ENCODE measurements around the gene DYNC2H1. TPM values are rescaled to one million over a fixed set of nuclear protein-coding genes. Genes with fewer than 3 reads are reported as not detected.

The DYNC2H1 gene
- total and polyA plus RNA-seq, 2 donors (not counting 1 experiment from before 2014, with no cell fraction given): 20.1 to 65.9 TPM

- H3K79me2 ChIP-seq (ENCODE audit: control insufficient read depth, insufficient read depth, low read length): no peaks in the 10 kb centered on the region
- TF ChIP-seq EZH2 (IDR thresholded peaks at IDR 0.05; ENCODE audit: low read length, missing control alignments): no peak
- no peak for TF ChIP-seq CTCF (conservative IDR thresholded peaks at IDR 0.05 in 1 of 2, IDR thresholded peaks at IDR 0.05 in 1 of 2; ENCODE audit: low read depth in 1 of 2, low read length in 2 of 2)
Observed at GRCh38 chr11:103488579-103488978, 379.4 kb downstream of the DYNC2H1 start.

GRCh38 chr11:103491777-103492176 lies 382.6 kb downstream of the DYNC2H1 start:
- Histone ChIP-seq H3K4me1 (ENCODE audit: control insufficient read depth, extremely low read depth, insufficient read depth, low read length) (no peaks in the 10 kb centered on the region), H3K4me2 (ENCODE audit: extremely low read depth, insufficient read depth, low read length) (no peak overlapping the region), H3K27me3 (ENCODE audit: control insufficient read depth, insufficient read depth, low read length) (no peaks in the 10 kb centered on the region), H4K20me1 (ENCODE audit: control insufficient read depth, extremely low read depth, insufficient read depth, low read length) (no peaks in the 10 kb centered on the region), H3K4me3 (replicated peaks in 1 of 4; ENCODE audit: control extremely low read depth in 1 of 4, insufficient read depth in 1 of 4, low read depth in 3 of 4, low read length in 4 of 4) (no peak overlapping the region), H3K36me3 (ENCODE audit: control insufficient read depth, insufficient read depth, low read length) (no peaks in the 10 kb centered on the region), H3K9me3 (ENCODE audit: control insufficient read depth, insufficient read depth, low read depth, low read length) (no peaks in the 10 kb centered on the region), H3K79me2 (ENCODE audit: control insufficient read depth, insufficient read depth, low read length) (no peaks in the 10 kb centered on the region), H2AFZ (ENCODE audit: low read length) (no peak overlapping the region), H3K9ac (ENCODE audit: insufficient read depth, low read length) (no peak overlapping the region), H3K27ac (ENCODE audit: insufficient read depth, low read length) (no peak overlapping the region)
- TF ChIP-seq CTCF (conservative IDR thresholded peaks at IDR 0.05 in 1 of 2, IDR thresholded peaks at IDR 0.05 in 1 of 2; ENCODE audit: low read depth in 1 of 2, low read length in 2 of 2) (no peak), EZH2 (IDR thresholded peaks at IDR 0.05; ENCODE audit: low read length, missing control alignments) (no peak)
- DNase-seq (ENCODE audit: low read depth in 2 of 2): no peak

More at GRCh38 chr11:103488579-103488978, 379.4 kb downstream of the DYNC2H1 start:
- Histone ChIP-seq H3K4me2 (ENCODE audit: extremely low read depth, insufficient read depth, low read length) (no peak overlapping the region), H3K4me3 (replicated peaks in 1 of 4; ENCODE audit: control extremely low read depth in 1 of 4, insufficient read depth in 1 of 4, low read depth in 3 of 4, low read length in 4 of 4) (no peak overlapping the region), H3K4me1 (ENCODE audit: control insufficient read depth, extremely low read depth, insufficient read depth, low read length) (no peaks in the 10 kb centered on the region), H3K27me3 (ENCODE audit: control insufficient read depth, insufficient read depth, low read length) (no peaks in the 10 kb centered on the region), H3K27ac (ENCODE audit: insufficient read depth, low read length) (no peak overlapping the region), H3K9me3 (ENCODE audit: control insufficient read depth, insufficient read depth, low read depth, low read length) (no peaks in the 10 kb centered on the region), H2AFZ (ENCODE audit: low read length) (no peak overlapping the region), H3K36me3 (ENCODE audit: control insufficient read depth, insufficient read depth, low read length) (no peaks in the 10 kb centered on the region), H4K20me1 (ENCODE audit: control insufficient read depth, extremely low read depth, insufficient read depth, low read length) (no peaks in the 10 kb centered on the region), H3K9ac (ENCODE audit: insufficient read depth, low read length) (no peak overlapping the region)
- no peak for DNase-seq (ENCODE audit: low read depth in 2 of 2)

GRCh38 chr11:103494491-103494890 lies 385.3 kb downstream of the DYNC2H1 start:
- Histone ChIP-seq H3K9me3 (ENCODE audit: control insufficient read depth, insufficient read depth, low read depth, low read length) (no peaks in the 10 kb centered on the region), H3K4me1 (ENCODE audit: control insufficient read depth, extremely low read depth, insufficient read depth, low read length) (no peaks in the 10 kb centered on the region), H3K9ac (ENCODE audit: insufficient read depth, low read length) (no peak overlapping the region), H2AFZ (ENCODE audit: low read length) (peak overlapping the region; percentile 23), H3K4me3 (replicated peaks in 1 of 4; ENCODE audit: control extremely low read depth in 1 of 4, insufficient read depth in 1 of 4, low read depth in 3 of 4, low read length in 4 of 4) (no peak overlapping the region), H3K4me2 (ENCODE audit: extremely low read depth, insufficient read depth, low read length) (no peak overlapping the region), H3K27me3 (ENCODE audit: control insufficient read depth, insufficient read depth, low read length) (no peaks in the 10 kb centered on the region), H3K27ac (ENCODE audit: insufficient read depth, low read length) (no peak overlapping the region), H4K20me1 (ENCODE audit: control insufficient read depth, extremely low read depth, insufficient read depth, low read length) (no peaks in the 10 kb centered on the region), H3K36me3 (ENCODE audit: control insufficient read depth, insufficient read depth, low read length) (no peaks in the 10 kb centered on the region), H3K79me2 (ENCODE audit: control insufficient read depth, insufficient read depth, low read length) (no peaks in the 10 kb centered on the region)
- TF ChIP-seq EZH2 (IDR thresholded peaks at IDR 0.05; ENCODE audit: low read length, missing control alignments) (no peak), CTCF (conservative IDR thresholded peaks at IDR 0.05 in 1 of 2, IDR thresholded peaks at IDR 0.05 in 1 of 2; ENCODE audit: low read depth in 1 of 2, low read length in 2 of 2) (no peak)
- DNase-seq (ENCODE audit: low read depth in 2 of 2): peak in 1 of 2 donors; percentile 10

Measured in fibroblast of lung (primary cell).